Measurements from ENCODE around the gene ACAP1.

Gene ACAP1

DNA sequence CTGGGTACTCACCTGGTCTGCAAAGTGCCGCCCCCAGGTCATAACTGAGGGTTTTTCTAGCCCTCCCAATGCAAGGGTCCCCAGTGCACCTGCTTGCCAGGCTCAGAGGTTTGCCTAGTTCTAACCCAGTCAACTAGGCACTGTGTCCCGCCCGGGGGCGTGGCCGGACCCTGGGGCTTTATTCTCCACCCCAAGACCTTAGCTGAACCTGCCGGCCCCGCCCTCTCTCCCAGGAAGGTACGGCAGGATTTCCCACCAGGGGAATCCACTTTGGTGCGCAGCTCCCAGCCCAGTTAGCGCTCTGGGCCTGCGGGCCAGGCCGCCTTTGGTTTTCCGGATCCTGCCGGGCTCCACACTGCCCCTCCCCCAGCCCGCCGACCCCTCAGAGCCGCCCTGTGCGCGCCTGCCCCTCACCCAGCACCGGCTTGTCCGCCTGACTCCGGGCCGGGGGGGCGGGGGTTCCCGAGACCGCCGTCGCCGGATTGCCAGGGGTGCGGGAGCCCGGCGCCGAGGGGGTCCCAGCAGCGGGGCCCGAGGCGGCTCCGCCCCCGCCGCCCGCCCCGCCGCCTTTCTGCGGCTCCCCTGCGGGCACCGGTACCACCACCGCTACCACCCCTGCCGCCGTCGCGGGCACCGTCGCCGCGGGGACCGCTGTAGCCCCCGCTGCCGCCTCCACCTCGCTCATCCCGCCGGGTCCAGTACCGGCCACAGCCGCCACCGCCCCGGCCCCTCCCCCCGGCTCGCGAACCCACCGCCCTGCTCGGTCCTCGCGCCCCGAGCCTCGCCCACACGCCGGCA lies 42.3 kb upstream of the ACAP1 start:
- H3K79me2 ChIP-seq (ENCODE audit: low read length) = no peaks in the 10 kb centered on the region
- H3K4me2 ChIP-seq (ENCODE audit: low read length) = no peak overlapping the region
- H3K36me3 ChIP-seq (replicated peaks; ENCODE audit: low read depth, low read length) = no peaks in the 10 kb centered on the region
- no peaks in the 10 kb centered on the region for H3K9me3 ChIP-seq (ENCODE audit: insufficient read depth, low read length)
- no peak overlapping the region for H2AFZ ChIP-seq (ENCODE audit: low read depth, low read length)
- H3K4me1 ChIP-seq (ENCODE audit: low read length) = peaks cover 2% of the 10 kb centered on the region; the same call in 1 of the 2 replicates
- no peaks in the 10 kb centered on the region for H3K27me3 ChIP-seq (ENCODE audit: low read depth, low read length)
- TF ChIP-seq, protein P1, sequence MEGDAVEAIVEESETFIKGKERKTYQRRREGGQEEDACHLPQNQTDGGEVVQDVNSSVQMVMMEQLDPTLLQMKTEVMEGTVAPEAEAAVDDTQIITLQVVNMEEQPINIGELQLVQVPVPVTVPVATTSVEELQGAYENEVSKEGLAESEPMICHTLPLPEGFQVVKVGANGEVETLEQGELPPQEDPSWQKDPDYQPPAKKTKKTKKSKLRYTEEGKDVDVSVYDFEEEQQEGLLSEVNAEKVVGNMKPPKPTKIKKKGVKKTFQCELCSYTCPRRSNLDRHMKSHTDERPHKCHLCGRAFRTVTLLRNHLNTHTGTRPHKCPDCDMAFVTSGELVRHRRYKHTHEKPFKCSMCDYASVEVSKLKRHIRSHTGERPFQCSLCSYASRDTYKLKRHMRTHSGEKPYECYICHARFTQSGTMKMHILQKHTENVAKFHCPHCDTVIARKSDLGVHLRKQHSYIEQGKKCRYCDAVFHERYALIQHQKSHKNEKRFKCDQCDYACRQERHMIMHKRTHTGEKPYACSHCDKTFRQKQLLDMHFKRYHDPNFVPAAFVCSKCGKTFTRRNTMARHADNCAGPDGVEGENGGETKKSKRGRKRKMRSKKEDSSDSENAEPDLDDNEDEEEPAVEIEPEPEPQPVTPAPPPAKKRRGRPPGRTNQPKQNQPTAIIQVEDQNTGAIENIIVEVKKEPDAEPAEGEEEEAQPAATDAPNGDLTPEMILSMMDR (IDR thresholded peaks at IDR 0.05; ENCODE audit: low read depth, low read length) = no peak
- H3K4me3 ChIP-seq (ENCODE audit: low read length) = no peak overlapping the region
- no peak overlapping the region for H3K9ac ChIP-seq (ENCODE audit: low read length)
- H4K20me1 ChIP-seq (ENCODE audit: insufficient read depth, low read length) = no peaks in the 10 kb centered on the region
- no peak overlapping the region for H3K27ac ChIP-seq (ENCODE audit: low read length)

DNA sequence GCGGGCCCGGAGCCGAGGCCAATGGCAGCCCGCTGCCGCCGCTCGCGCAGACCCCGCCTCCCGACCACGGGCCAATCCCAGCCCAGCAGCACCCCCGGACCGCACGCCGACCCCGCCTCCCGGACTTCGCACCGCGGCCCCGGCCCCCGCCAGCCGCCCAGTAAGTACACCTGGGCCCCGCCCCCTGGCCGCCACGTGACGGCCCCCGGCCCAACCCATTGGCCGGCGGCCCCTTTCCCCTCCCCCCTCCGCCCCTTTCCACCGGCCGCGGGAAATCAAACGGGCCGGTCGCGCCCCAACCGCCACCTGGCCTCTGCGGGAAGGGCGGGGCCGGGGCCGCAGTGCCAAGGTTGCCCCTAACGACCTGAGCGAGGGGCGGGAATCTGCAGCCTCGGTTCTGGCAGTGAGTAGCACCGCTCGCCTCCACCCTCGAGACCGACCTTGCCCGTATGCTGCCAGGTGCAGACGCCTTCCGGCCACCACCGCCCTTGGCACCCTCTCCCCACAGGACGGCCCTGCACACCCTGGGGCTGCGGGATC lies 41.6 kb upstream of the ACAP1 start, which contains the start of gene YBX2:
Gene YBX2, minus strand, starts transcription at position 26 of the 540 bp plus-strand sequence. CDS start 139 bp downstream, outside the sequence.
- Histone ChIP-seq H3K36me3 (replicated peaks; ENCODE audit: low read depth, low read length) (no peaks in the 10 kb centered on the region), H3K79me2 (ENCODE audit: low read length) (no peaks in the 10 kb centered on the region), H2AFZ (ENCODE audit: low read depth, low read length) (no peak within 1 kb of the TSS), H3K9me3 (ENCODE audit: insufficient read depth, low read length) (no peaks in the 10 kb centered on the region), H4K20me1 (ENCODE audit: insufficient read depth, low read length) (no peaks in the 10 kb centered on the region), H3K4me2 (ENCODE audit: low read length) (no peak within 1 kb of the TSS), H3K9ac (ENCODE audit: low read length) (no peak within 1 kb of the TSS), H3K4me3 (ENCODE audit: low read length) (no peak within 1 kb of the TSS), H3K27ac (ENCODE audit: low read length) (no peak within 1 kb of the TSS), H3K27me3 (ENCODE audit: low read depth, low read length) (no peaks in the 10 kb centered on the region), H3K4me1 (ENCODE audit: low read length) (peaks cover 2% of the 10 kb centered on the region; the same call in 1 of the 2 replicates)
- TF ChIP-seq, protein P1 (IDR thresholded peaks at IDR 0.05; ENCODE audit: low read depth, low read length) = no peak
- TF ChIP-seq EZH2phosphoT487 (IDR thresholded peaks at IDR 0.05; ENCODE audit: low read depth) = no peak

DNA sequence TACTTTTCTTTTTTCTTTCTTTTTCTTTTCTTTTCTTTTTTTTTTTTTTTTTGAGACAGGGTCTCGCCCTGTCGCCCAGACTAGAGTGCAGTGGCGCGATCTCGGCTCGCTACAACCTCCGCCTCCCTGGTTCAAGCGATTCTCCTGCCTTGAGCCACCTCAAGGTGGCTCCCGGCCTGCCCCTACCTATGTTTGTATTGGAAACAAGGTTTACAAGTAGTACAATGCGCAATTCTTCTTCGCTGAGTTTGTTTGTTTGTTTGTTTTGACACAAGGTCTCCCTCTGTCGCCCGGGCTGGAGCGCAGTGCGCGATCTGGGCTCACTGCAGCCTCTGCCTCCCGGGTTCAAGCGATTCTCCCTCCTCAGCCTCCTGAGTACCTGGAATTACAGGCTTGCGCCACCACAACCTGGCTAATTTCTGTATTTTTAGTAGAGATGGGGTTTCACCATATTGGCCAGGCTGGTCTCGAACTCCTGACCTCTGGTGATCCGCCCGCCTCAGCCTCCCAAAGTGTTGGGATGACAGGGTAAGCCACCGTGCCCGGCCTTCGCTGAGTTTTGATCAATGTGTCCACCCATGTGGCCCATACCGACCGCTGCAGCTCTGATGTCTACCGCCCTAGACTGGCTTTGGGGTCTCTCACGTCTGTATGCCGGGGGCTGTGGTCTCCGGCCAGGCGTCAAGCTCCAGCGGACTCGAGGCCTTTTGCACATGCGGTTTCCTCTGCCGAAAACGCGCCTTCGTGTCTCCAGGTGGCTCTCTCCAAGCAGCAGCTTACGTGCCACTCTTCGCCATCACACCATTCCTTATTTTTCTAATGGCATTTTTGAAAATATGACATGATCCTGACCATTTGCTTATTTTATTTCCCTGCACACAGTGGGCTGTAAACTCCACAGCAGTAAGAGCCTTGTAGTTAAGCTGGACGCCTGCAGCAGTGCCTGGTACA lies 40.8 kb upstream of the ACAP1 start:
- Histone ChIP-seq H3K27ac (ENCODE audit: low read length) (no peak overlapping the region), H3K4me2 (ENCODE audit: low read length) (peak overlapping the region; percentile 97), H3K9ac (ENCODE audit: low read length) (no peak overlapping the region; the same call in 1 of the 2 replicates), H3K9me3 (ENCODE audit: insufficient read depth, low read length) (no peaks in the 10 kb centered on the region), H3K79me2 (ENCODE audit: low read length) (no peaks in the 10 kb centered on the region), H3K27me3 (ENCODE audit: low read depth, low read length) (no peaks in the 10 kb centered on the region), H3K4me3 (ENCODE audit: low read length) (peak overlapping the region; percentile 74), H2AFZ (ENCODE audit: low read depth, low read length) (peak overlapping the region; percentile 77; the same call in 1 of the 2 replicates), H3K36me3 (replicated peaks; ENCODE audit: low read depth, low read length) (no peaks in the 10 kb centered on the region), H4K20me1 (ENCODE audit: insufficient read depth, low read length) (no peaks in the 10 kb centered on the region), H3K4me1 (ENCODE audit: low read length) (peaks cover 2% of the 10 kb centered on the region; the same call in 1 of the 2 replicates)
- no peak for TF ChIP-seq EZH2phosphoT487 (IDR thresholded peaks at IDR 0.05; ENCODE audit: low read depth)
- TF ChIP-seq, protein P1 (IDR thresholded peaks at IDR 0.05; ENCODE audit: low read depth, low read length) = no peak
